Measurements from ENCODE around the gene MYCBPAP.

MYCBPAP gene

GRCh38 chr17:50538549-50539410, 30.5 kb downstream of the MYCBPAP start:
- no peak for DNase-seq (ENCODE audit: low read depth in 2 of 2)

DNA sequence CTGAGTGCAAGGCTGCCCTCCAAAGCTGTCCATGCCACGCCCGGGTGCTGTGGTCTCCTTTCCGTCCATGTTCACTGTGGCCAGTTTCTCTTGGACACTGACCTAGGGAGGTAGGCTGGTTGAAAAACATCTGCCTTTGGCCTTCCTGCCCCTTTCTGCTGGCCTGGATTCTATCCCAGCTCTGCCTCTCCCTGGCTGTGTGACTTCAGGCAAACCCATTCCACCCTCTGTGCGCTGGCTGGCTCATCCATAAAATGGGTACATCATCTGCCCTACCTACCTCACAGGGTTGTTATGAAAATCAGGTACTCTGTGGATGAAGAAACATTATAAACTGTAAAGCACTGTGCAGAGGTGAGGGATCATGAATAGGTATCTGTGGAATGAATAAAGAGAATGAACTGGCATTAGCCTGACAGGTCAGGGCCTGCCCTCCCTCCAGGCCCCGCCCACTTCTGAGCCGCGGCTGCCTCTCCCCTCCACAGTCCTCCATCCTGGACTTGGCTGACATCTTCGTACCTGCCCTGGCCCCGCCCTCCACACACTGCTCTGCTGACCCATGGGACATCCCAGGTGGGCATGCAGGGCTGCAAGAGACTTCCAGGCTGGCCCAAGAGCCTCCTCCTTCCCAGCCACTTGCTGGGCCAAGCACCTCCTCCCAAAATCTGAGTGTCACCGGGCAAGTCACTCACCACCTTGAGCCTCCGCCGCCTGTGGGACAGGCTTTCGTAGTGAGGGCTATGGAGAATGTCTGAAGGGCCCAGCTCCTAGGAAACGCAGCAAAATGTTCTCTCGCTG, 31.7 kb downstream of the MYCBPAP start:
- no peak for DNase-seq (ENCODE audit: low read depth in 2 of 2)

DNA sequence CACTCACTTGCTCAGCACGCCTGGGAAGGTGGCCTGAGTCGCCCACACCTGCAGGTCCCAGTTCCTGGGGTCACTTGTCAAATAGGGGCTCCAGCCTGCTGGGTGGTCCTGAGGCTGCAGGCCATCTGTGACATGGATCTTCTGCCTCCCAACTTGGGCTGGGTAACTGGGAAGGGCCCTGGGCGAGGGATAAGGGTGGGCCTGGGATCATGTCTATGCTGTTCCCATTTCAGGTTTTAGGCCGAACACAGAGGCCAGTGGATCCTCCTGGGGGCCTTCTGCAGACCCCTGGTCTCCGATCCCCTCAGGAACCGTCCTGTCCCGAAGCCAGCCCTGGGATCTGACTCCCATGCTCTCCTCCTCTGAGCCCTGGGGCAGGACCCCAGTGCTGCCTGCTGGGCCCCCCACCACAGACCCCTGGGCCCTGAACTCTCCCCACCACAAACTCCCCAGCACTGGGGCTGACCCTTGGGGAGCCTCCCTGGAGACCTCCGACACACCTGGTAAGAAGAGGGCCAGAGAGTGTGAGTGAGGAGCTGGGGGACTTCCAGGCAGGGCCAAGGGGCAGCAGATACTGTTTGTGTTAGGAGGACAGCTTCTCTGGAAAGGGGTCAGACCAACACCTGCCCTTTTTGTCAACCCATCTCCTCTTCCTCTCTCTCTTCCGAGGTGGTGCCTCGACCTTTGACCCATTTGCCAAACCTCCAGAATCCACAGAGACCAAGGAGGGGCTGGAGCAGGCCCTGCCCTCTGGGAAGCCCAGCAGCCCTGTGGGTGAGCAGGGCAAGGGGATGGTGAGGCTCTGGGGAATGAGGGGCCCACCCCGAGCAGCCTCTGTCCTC, 32.5 kb downstream of the MYCBPAP start:
- DNase-seq (ENCODE audit: low read depth in 2 of 2): no peak

DNA sequence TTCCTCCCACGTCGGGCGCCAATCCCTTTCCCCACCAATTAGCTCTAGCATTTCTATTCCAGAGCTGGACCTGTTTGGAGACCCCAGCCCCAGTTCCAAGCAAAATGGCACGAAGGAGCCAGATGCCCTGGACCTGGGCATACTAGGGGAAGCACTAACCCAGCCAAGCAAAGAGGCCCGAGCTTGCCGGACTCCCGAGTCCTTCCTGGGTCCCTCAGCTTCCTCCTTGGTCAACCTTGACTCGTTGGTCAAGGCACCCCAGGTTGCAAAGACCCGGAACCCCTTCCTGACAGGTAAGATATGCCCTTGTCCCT, 33.1 kb downstream of the MYCBPAP start:
- DNase-seq (ENCODE audit: low read depth in 2 of 2): no peak

- DNase-seq (ENCODE audit: low read depth in 2 of 2): peak; percentile 57 to 68
Observed at GRCh38 chr17:50541716-50542688, 33.8 kb downstream of the MYCBPAP start.

DNA sequence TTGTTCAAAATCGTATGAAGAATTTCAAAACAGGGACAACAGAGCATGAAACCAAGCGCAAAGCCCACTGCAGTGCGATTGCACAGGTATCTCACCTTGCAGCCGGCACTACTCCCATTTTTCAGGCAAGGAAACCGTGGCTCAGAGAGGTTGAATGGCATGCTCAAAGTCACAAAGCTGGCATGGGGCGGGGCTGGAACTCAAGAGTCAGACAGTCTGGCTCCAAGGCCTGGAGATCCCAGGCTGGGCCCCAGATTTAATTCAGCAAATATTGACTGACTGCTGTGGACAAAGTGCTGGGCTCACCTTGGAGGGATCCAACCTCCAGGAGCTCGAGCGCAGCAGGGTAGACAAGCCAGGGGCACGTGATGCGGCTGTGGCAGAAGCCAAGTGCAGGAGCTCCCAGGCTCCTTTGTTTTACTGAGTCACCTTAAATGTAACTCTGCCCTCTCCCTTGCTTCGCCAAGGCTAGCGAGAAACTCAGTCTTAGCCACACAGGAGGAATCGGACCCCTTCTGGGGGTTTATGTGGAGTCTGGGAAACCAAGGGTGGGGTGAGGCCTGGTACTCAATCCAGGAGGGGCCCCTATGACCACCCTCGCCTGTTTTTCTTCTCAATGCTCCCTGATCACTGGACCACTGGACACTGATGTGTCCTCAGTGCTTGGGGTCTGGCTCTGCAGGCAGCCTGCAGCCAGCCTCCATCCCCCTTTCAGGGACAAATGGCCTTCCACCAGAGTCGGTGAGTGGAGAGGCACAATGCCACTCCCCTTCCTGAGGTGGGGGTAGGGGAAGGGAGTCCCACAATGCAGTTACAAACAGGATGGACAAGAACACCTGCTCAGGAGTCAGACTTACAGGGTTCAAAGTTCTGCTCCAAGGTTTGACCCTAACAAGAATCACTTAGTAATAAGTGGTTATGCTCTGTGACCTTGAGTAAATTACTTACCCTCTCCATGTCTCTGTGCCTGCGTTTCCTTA, 34.8 kb downstream of the MYCBPAP start:
- DNase-seq (ENCODE audit: low read depth in 2 of 2): no peak

- no peak for DNase-seq (ENCODE audit: low read depth in 2 of 2)
Observed at GRCh38 chr17:50544516-50544915, 36.3 kb downstream of the MYCBPAP start.

- DNase-seq (ENCODE audit: low read depth in 2 of 2): no peak
Observed at GRCh38 chr17:50545311-50545710, 37.1 kb downstream of the MYCBPAP start.

DNA sequence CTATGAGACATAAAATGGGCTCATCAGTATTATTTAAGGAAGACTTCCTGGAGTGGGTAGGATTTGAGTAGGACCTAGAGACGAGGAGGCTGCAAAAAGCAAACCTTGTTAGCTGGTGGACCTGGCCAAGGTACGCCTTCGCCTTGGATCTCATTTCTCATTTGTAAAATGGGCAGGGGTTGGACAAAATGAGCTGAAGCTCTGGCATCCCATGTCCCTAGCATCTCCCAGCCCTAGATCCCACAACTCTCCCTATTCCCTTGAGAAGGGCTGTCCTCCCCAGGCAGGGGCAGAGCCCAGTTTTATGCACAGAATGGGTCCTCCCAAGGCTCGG, 38.4 kb downstream of the MYCBPAP start:
- DNase-seq (ENCODE audit: low read depth in 2 of 2): no peak

DNA sequence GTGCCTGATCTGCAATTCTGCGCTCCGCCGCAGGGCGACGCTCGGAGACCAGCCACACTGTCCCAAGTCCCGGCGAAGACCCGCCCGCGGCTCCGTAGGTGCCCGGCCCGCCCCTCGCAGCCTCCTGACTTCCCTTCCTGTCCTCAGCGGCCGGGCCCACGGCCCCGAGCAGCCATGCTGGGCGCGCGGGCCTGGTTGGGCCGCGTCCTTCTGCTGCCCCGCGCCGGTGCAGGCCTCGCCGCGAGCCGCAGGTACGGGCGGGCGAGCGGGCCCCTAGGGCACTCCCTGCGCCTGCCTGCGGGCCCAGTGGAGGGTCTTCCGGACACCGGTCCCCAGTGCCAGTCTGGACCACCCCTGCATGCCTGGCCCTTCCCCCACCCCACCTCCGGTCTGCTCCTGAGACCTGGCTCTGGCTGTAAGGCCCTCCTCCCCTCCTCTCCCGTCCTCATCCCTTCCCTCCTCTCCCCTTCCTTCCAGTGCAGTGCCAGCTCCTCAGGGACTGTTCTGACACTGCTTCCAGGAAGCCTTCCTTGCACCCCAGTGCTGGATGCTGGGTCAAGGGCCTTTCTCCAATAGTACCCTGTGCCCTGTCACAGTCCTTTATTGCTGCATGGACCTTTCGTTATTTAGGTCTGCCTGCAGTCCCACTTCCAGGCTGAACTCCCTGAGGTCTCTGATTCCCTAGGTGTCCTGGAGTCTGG, 38.9 kb downstream of the MYCBPAP start, which contains the start of gene SPATA20:
Gene SPATA20, plus strand, starts transcription at position 140 of the 701 bp plus-strand sequence. Its CDS starts 35 bp downstream, at position 175.
- DNase-seq (ENCODE audit: low read depth in 2 of 2): peak; percentile 62 to 65

- no peak for DNase-seq (ENCODE audit: low read depth in 2 of 2)
Observed at GRCh38 chr17:50547736-50548083, 39.5 kb downstream of the MYCBPAP start.

- no peak for DNase-seq (ENCODE audit: low read depth in 2 of 2)
Observed at GRCh38 chr17:50548831-50549230, 40.6 kb downstream of the MYCBPAP start.

DNA sequence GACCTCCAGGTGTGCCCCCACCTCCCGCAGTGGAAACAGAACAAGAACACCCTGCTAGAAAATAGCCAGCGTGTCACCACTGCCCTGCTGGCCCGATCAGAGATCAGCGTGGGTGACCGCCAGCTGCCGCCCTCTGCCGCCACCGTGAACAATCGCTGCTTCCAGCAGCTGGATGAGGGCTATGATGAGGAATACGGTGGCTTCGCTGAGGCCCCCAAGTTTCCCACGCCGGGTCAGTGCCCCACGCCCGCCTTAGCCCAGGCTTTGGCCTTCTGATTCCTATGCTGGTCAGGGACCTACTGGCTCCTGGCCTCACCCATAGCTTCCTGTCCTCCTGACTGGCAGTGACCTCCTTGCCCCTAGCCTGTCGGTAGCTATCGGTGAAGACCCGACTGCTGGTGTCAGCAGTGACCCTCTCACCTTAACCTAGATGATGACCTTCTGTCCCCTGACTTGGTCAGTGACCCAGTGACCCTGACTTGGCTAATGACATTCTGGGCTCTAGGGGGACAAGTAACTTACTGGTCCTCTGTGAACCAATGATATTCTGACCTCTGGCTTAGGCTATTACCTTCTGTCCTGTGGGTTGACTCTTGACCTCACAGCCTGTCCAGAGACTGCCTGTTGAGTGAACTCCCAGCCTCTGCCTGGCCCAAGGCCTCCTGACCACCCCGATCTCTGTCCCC, 41.2 kb downstream of the MYCBPAP start:
- DNase-seq (ENCODE audit: low read depth in 2 of 2): no peak

DNA sequence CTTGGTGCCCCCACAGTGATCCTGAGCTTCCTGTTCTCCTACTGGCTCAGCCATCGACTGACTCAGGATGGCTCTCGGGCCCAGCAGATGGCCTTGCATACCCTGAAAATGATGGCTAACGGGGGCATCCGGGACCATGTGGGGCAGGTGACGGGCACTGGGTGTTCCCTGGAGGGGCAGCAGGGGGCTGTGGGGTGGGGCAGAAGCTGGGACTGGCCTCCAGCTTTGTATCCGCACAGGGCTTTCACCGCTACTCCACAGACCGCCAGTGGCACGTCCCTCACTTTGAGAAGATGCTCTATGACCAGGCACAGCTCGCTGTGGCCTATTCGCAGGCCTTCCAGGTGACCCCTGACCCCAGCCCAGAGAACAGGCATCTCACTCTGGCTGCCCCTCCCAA, 41.7 kb downstream of the MYCBPAP start:
- DNase-seq (ENCODE audit: low read depth in 2 of 2): no peak

- no peak for DNase-seq (ENCODE audit: low read depth in 2 of 2)
Observed at GRCh38 chr17:50550661-50551432, 42.6 kb downstream of the MYCBPAP start.

- no peak for DNase-seq (ENCODE audit: low read depth in 2 of 2)
Observed at GRCh38 chr17:50551433-50551815, 43.2 kb downstream of the MYCBPAP start.

DNA sequence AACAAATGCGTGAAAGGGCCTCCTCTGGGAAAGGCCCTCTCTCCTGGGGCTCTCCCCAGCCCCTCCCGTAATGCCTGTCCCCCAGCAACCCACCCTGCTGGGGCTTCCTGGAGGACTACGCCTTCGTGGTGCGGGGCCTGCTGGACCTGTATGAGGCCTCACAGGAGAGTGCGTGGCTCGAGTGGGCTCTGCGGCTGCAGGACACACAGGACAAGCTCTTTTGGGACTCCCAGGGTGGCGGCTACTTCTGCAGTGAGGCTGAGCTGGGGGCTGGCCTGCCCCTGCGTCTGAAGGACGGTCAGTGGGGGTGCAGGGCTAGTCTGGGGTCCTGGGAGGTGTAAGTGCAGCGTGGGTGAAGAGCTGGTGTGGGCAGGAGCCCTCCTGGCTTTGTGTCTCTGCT, 43.6 kb downstream of the MYCBPAP start:
- DNase-seq (ENCODE audit: low read depth in 2 of 2): no peak

- DNase-seq (ENCODE audit: low read depth in 2 of 2): no peak
Observed at GRCh38 chr17:50554201-50554600, 46.0 kb downstream of the MYCBPAP start.

All from stimulated activated CD8-positive, alpha-beta memory T cell treated with anti-CD3 and anti-CD28 coated beads, Interleukin-15, amount 100 ng/mL, for 4 hours (primary cell).